ENCODE measurements around the gene GOLPH3.

- TF ChIP-seq CTCF (IDR thresholded peaks at IDR 0.05) (no peak), POLR2AphosphoS5 (IDR thresholded peaks at IDR 0.05; ENCODE audit: insufficient read depth in 1 of 2, low read depth in 1 of 2) (no peak)
Observed at GRCh38 chr5:32163785-32164184, 10.3 kb downstream of the GOLPH3 start.

Measured in vagina (tissue), 2 donors.